H1 (cell line): ENCODE measurements around the gene H2BK1. TPM values are rescaled to one million over a fixed set of nuclear protein-coding genes. Genes with fewer than 3 reads are reported as not detected.

Experiments used
- CTCF ChIA-PET: fragments of 300-600 bp; sonication (Branson Sonifier 250); formaldehyde crosslinking; loops from one replicate; lab custom pipeline; 2021; ENCODE audit not compliant: partially characterized antibody; lab: Charles Lee
- POLR2A ChIA-PET: fragments of 300-600 bp; sonication (Branson Sonifier 250); formaldehyde crosslinking; loops from one replicate; lab custom pipeline; 2021; ENCODE audit warnings: inconsistent platforms; ENCODE audit not compliant: partially characterized antibody; lab: Charles Lee
- DNase-seq, 2 experiments: peaks; one replicate each; pipeline versions ENCODE4 v3.0.0 to v3.0.0-alpha.2; 2010 to 2022; ENCODE audit warnings: low spot score in 2 of 2, low read depth in 1 of 2, mixed read lengths in 1 of 2
- FAIRE-seq: peaks from 2 replicates; lab custom pipeline; 2011; peaks lifted over from hg19 to GRCh38; lab: Jason Lieb, UNC
- H2AFZ ChIP-seq: 2 replicates; pipeline ENCODE4 v1.8.1; 2012; ENCODE audit warnings: low read length, inconsistent platforms
- H2AK5ac ChIP-seq: 2 replicates; pipeline ENCODE4 v1.6.1; 2013; ENCODE audit warnings: low read depth, low read length
- H2BK120ac ChIP-seq: replicated peaks from 2 replicates; pipeline ENCODE3; 2013; ENCODE audit warnings: low read depth, low read length, inconsistent platforms
- H2BK12ac ChIP-seq: 2 replicates; pipeline ENCODE4 v1.6.1; 2013; ENCODE audit warnings: low read depth, low read length
- H2BK15ac ChIP-seq: 2 replicates; pipeline ENCODE4 v1.6.1; 2013; ENCODE audit warnings: low read length
- H2BK20ac ChIP-seq: 2 replicates; pipeline ENCODE4 v1.6.1; 2013; ENCODE audit warnings: low read length
- H2BK5ac ChIP-seq: 2 replicates; pipeline ENCODE4 v1.6.1; 2013; ENCODE audit warnings: low read depth, low read length
- H3K14ac ChIP-seq: 2 replicates; pipeline ENCODE4 v1.6.1; 2013; ENCODE audit warnings: inconsistent platforms; ENCODE audit not compliant: insufficient read length
- H3K18ac ChIP-seq: 2 replicates; pipeline ENCODE4 v1.6.1; 2013; ENCODE audit warnings: low read length; ENCODE audit errors: extremely low read depth
- H3K23ac ChIP-seq: 2 replicates; pipeline ENCODE4 v1.6.1; 2013; ENCODE audit warnings: inconsistent platforms; ENCODE audit not compliant: insufficient read length
- H3K23me2 ChIP-seq: 2 replicates; pipeline ENCODE4 v1.6.1; 2013; ENCODE audit warnings: low read depth, low read length
- H3K27ac ChIP-seq: 2 replicates; pipeline ENCODE4 v1.6.1; 2011; ENCODE audit warnings: low read depth, low read length, inconsistent platforms
- H3K27me3 ChIP-seq, 4 experiments: replicated peaks in 1 of 4; 1 replicate in 1 of 4; 2 replicates in 3 of 4; pipeline versions ENCODE4 v1.6.1 to v1.8.1; 2011 to 2013; ENCODE audit warnings: low read length in 3 of 4, mild to moderate bottlenecking in 3 of 4, inconsistent platforms in 2 of 4, mixed read lengths in 2 of 4, moderate library complexity in 1 of 4; ENCODE audit not compliant: control insufficient read depth in 3 of 4, insufficient read depth in 3 of 4; ENCODE audit errors: extremely low read depth in 1 of 4
- H3K36me3 ChIP-seq, 4 experiments: 2 replicates each; pipeline versions ENCODE4 v1.6.1 to v1.8.1; 2011 to 2013; ENCODE audit warnings: mild to moderate bottlenecking in 4 of 4, low read length in 3 of 4, moderate library complexity in 2 of 4, control low read depth in 1 of 4, inconsistent platforms in 1 of 4; ENCODE audit not compliant: insufficient read depth in 4 of 4, control insufficient read depth in 2 of 4
- H3K4ac ChIP-seq: replicated peaks from 2 replicates; pipeline ENCODE3; 2013; ENCODE audit warnings: low read length, low read depth, mixed read lengths, inconsistent platforms; ENCODE audit not compliant: insufficient read length
- H3K4me1 ChIP-seq, 4 experiments: replicated peaks in 1 of 4; 1 replicate in 1 of 4; 2 replicates in 3 of 4; pipeline versions ENCODE4 v1.6.1 to v1.8.1; 2011 to 2013; ENCODE audit warnings: low read length in 3 of 4, inconsistent platforms in 2 of 4, mixed read lengths in 1 of 4; ENCODE audit not compliant: insufficient read depth in 4 of 4, control insufficient read depth in 3 of 4
- H3K4me2 ChIP-seq, 2 experiments: 2 replicates each; pipeline versions ENCODE4 v1.6.1 to v1.8.1; 2011 to 2013; ENCODE audit warnings: low read depth in 2 of 2, low read length in 2 of 2, control low read depth in 1 of 2, inconsistent platforms in 1 of 2, mild to moderate bottlenecking in 1 of 2; ENCODE audit not compliant: insufficient read depth in 1 of 2
- H3K4me3 ChIP-seq, 4 experiments: fragments of 200-600, 300-600 bp in 1 of 4; sonication (generic), shearing (Covaris generic), sonication (Bioruptor Twin) in 1 of 4; 2 replicates each; pipeline versions ENCODE4 v1.5.1 to v1.8.1; 2011 to 2016; ENCODE audit warnings: low read length in 4 of 4, low read depth in 3 of 4, control low read depth in 2 of 4, inconsistent platforms in 2 of 4, mild to moderate bottlenecking in 2 of 4, mixed read lengths in 1 of 4, moderate library complexity in 1 of 4; ENCODE audit not compliant: insufficient read depth in 2 of 4; ENCODE audit errors: extremely low read depth in 1 of 4
- H3K56ac ChIP-seq: replicated peaks from 2 replicates; pipeline ENCODE3; 2013; ENCODE audit warnings: low read depth, mild to moderate bottlenecking, mixed read lengths, low read length, inconsistent platforms; ENCODE audit not compliant: insufficient read length
- H3K79me1 ChIP-seq: 2 replicates; pipeline ENCODE4 v1.6.1; 2013; ENCODE audit warnings: low read depth, low read length, control low read depth
- H3K79me2 ChIP-seq, 2 experiments: 2 replicates each; pipeline versions ENCODE4 v1.6.1 to v1.8.1; 2012 to 2013; ENCODE audit warnings: low read length in 2 of 2, mild to moderate bottlenecking in 2 of 2, inconsistent platforms in 1 of 2; ENCODE audit not compliant: insufficient read depth in 2 of 2, control insufficient read depth in 1 of 2
- H3K9ac ChIP-seq, 4 experiments: replicated peaks in 1 of 4; 1 replicate in 1 of 4; 2 replicates in 3 of 4; pipeline versions ENCODE4 v1.6.1 to v1.8.1; 2011 to 2013; ENCODE audit warnings: low read depth in 3 of 4, low read length in 3 of 4, control low read depth in 2 of 4, mild to moderate bottlenecking in 2 of 4, moderate library complexity in 2 of 4, inconsistent platforms in 1 of 4; ENCODE audit errors: extremely low read depth in 1 of 4
- H3K9me3 ChIP-seq, 2 experiments: 2 replicates each; pipeline versions ENCODE4 v1.6.1 to v1.8.1; 2012 to 2013; ENCODE audit warnings: mild to moderate bottlenecking in 2 of 2, moderate library complexity in 2 of 2, control low read depth in 1 of 2, inconsistent platforms in 1 of 2, low read depth in 1 of 2, low read length in 1 of 2, mixed read lengths in 1 of 2; ENCODE audit not compliant: insufficient read depth in 2 of 2
- H4K20me1 ChIP-seq, 2 experiments: replicated peaks in 1 of 2; 2 replicates each; pipeline versions ENCODE3 to v1.8.1; 2011 to 2013; ENCODE audit warnings: inconsistent platforms in 2 of 2, low read length in 2 of 2, mild to moderate bottlenecking in 1 of 2; ENCODE audit not compliant: insufficient read depth in 2 of 2, control insufficient read depth in 1 of 2
- H4K5ac ChIP-seq: 2 replicates; pipeline ENCODE4 v1.6.1; 2013; ENCODE audit warnings: low read length, low read depth, mixed read lengths, inconsistent platforms; ENCODE audit not compliant: insufficient read length
- H4K8ac ChIP-seq: 2 replicates; pipeline ENCODE4 v1.8.0; 2013; ENCODE audit warnings: mild to moderate bottlenecking, moderate library complexity, low read length, inconsistent platforms; ENCODE audit not compliant: insufficient read depth; ENCODE audit errors: extremely low read depth
- H4K91ac ChIP-seq: replicated peaks from 2 replicates; pipeline ENCODE3; 2013; ENCODE audit warnings: low read length, mixed read lengths, inconsistent platforms; ENCODE audit not compliant: insufficient read length
- BCL11A ChIP-seq, 2 experiments: IDR thresholded peaks; one replicate each; pipeline ENCODE4 v1.6.1; 2011; ENCODE audit warnings: low read depth in 2 of 2, low read length in 2 of 2, mild to moderate bottlenecking in 2 of 2
- CBX5 ChIP-seq: fragments of 300-800, 300-1000 bp; sonication (generic); IDR thresholded peaks from 2 replicates; pipeline ENCODE4 v1.7.1; 2016; ENCODE audit warnings: antibody characterized with exemption, low read length, low read depth
- CBX8 ChIP-seq: fragments of 300-800, 300-1000 bp; sonication (generic); IDR thresholded peaks from 2 replicates; pipeline ENCODE4 v1.7.1; 2016; ENCODE audit warnings: low read depth, low read length, borderline replicate concordance
- EGR1 ChIP-seq: IDR thresholded peaks from 2 replicates; pipeline ENCODE4 v1.6.1; 2011; ENCODE audit warnings: low read depth, low read length, borderline replicate concordance
- GTF2F1 ChIP-seq: IDR thresholded peaks from 2 replicates; pipeline ENCODE4 v1.6.1; 2012; ENCODE audit warnings: low read depth, low read length, improper control_type of control experiment, borderline replicate concordance
- KDM4A ChIP-seq: IDR thresholded peaks from one replicate; pipeline ENCODE4 v1.7.1; 2012; ENCODE audit warnings: low read depth, mild to moderate bottlenecking, moderate library complexity, low read length, inconsistent platforms; ENCODE audit not compliant: severe bottlenecking
- NRF1 ChIP-seq: IDR thresholded peaks from 2 replicates; pipeline ENCODE4 v1.6.1; 2011; ENCODE audit warnings: mild to moderate bottlenecking, low read depth, low read length, improper control_type of control experiment
- RBBP5 ChIP-seq: IDR thresholded peaks from 2 replicates; pipeline ENCODE4 v1.7.1; 2012; ENCODE audit warnings: low read depth, mild to moderate bottlenecking, inconsistent platforms, low read length, moderate library complexity, borderline replicate concordance
- SAP30 ChIP-seq: fragments of 300-600 bp; sonication (generic); IDR thresholded peaks from 2 replicates; pipeline ENCODE4 v1.7.1; 2012; ENCODE audit warnings: low read length, moderate library complexity, mild to moderate bottlenecking, inconsistent platforms; ENCODE audit not compliant: insufficient read depth, insufficient replicate concordance
- SIRT6 ChIP-seq: IDR thresholded peaks from one replicate; pipeline ENCODE4 v1.7.1; 2012; ENCODE audit warnings: low read length, inconsistent platforms
- SP4 ChIP-seq: IDR thresholded peaks from 2 replicates; pipeline ENCODE4 v1.6.1; 2012; ENCODE audit warnings: low read length, inconsistent platforms
- SUZ12 ChIP-seq: fragments of 200-600 bp; sonication (generic); IDR thresholded peaks from 2 replicates; pipeline ENCODE4 v1.6.1; 2012; ENCODE audit warnings: mild to moderate bottlenecking, inconsistent platforms, low read length, moderate library complexity, mixed read lengths
- TEAD4 ChIP-seq: IDR thresholded peaks from 2 replicates; pipeline ENCODE4 v1.6.1; 2012; ENCODE audit warnings: low read depth, low read length, inconsistent platforms, mixed read lengths
- WGBS, 2 experiments: shearing (Covaris generic) in 1 of 2; methylation state at CpG; one replicate each; pipeline versions ENCODE4 v1.1.6 to v1.1.7; 2013 to 2015; ENCODE audit warnings: low lambda C conversion rate in 2 of 2, mixed read lengths in 2 of 2, inconsistent platforms in 1 of 2, low coverage in 1 of 2, missing lambda C conversion rate in 1 of 2; ENCODE audit not compliant: insufficient replicate concordance in 2 of 2, insufficient coverage in 1 of 2, insufficient read length in 1 of 2; ENCODE audit errors: extremely low coverage in 1 of 2, missing lambda C conversion rate in 1 of 2; 5-methylcytosine and 5-hydroxymethylcytosine counted together
- polyA plus RNA-seq, 7 experiments: library from polyadenylated mRNA; depleted of rRNA in 3 of 7; stranded (reverse) in 5 of 7; unstranded in 2 of 7; fragments of >200 nt in 5 of 7; fragments of 200-250 nt in 2 of 7; gene quantifications; 1 replicate in 5 of 7; 2 replicates in 1 of 7; 4 replicates in 1 of 7; pipeline versions ENCODE4 v1.2.1 to v1.2.3, GENCODE V29; 2011 to 2013; ENCODE audit warnings: missing spikeins in 2 of 7, mixed read lengths in 2 of 7
- total RNA-seq: library from RNA; stranded (reverse); fragmentation: NEBNext Ultra II Directional; extraction: Animal tissue kit (Norgen Biotek cat#: 25700); gene quantifications from 2 replicates; pipeline ENCODE4 v1.2.1, GENCODE V29; 2021

H2BK1 gene
- total and polyA plus RNA-seq, 2 of the 8 experiments (the other 6 are each of a cell fraction or from before 2014, with no cell fraction given) = not detected

GRCh38 chr7:151249034-151249731, 38.9 kb upstream of the H2BK1 start:
- Histone ChIP-seq H3K36me3 (no peaks in the 10 kb centered on the region), H3K9ac (no peak overlapping the region), H4K8ac (peak overlapping the region; percentile 47; the same call in 1 of the 2 replicates), H2BK5ac (no peak overlapping the region), H3K4me1 (peaks cover 0 to 63% (median 43%) of the 10 kb centered on the region in 4 experiments; a peak in 6 of 7 replicates), H4K5ac (no peak overlapping the region), H2AFZ (no peak overlapping the region), H2BK12ac (peak overlapping the region; percentile 75; the same call in 1 of the 2 replicates), H3K4me2 (peak overlapping the region; percentile 67 to 96), H3K79me2 (no peaks in the 10 kb centered on the region), H2AK5ac (no peak overlapping the region), H3K9me3 (no peaks in the 10 kb centered on the region), H3K79me1 (no peaks in the 10 kb centered on the region), H4K20me1 (peaks cover 1 to 9% of the 10 kb centered on the region in 2 experiments), H3K18ac (peak overlapping the region; percentile 60), H3K4ac (no peak overlapping the region), H3K27ac (no peak overlapping the region), H2BK20ac (no peak overlapping the region), H3K27me3 (peaks cover 20 to 72% (median 64%) of the 10 kb centered on the region in 4 experiments), H3K23ac (no peak overlapping the region), H3K56ac (no peak overlapping the region), H2BK15ac (no peak overlapping the region; the same call in 1 of the 2 replicates), H4K91ac (peak overlapping the region; percentile 91), H2BK120ac (no peak overlapping the region), H3K23me2 (peaks cover 34% of the 10 kb centered on the region), H3K4me3 (peak overlapping the region; percentile 21 to 64 (median 40)), H3K14ac (no peak overlapping the region)
- DNase-seq (peak in 1 of 2 experiments; percentile 58), FAIRE-seq (no peak)
- POLR2A ChIA-PET = interaction anchor here (0.7 to 1.2 kb wide), 2 partner anchors 9 to 15 kb away, joined by 3 read pairs; no protein-coding TSS in a partner anchor
- CTCF ChIA-PET = no interaction called here
- 8% methylated on average over 44 of the region's 45 CpGs; no CpG with 5 or more reads in 1 of the 2 experiments for WGBS, 2 experiments
- peak; percentile 14; the same call in 1 of the 2 replicates for TF ChIP-seq RBBP5
- TF ChIP-seq BCL11A (IDR thresholded peaks at IDR 0.05; ENCODE audit: low read depth in 2 of 2, low read length in 2 of 2) = no peak
- peak; percentile 34 for TF ChIP-seq KDM4A
- no peak for TF ChIP-seq SIRT6
- no peak for TF ChIP-seq GTF2F1
- TF ChIP-seq SAP30 = no peak
- peak; percentile 62; the same call in 1 of the 2 replicates for TF ChIP-seq SUZ12
- no peak for TF ChIP-seq EGR1
- TF ChIP-seq TEAD4 = no peak
- no peak for TF ChIP-seq CBX5
- no peak for TF ChIP-seq NRF1
- TF ChIP-seq SP4 = no peak
- TF ChIP-seq CBX8 = no peak
